Upper lobe of left lung (tissue), 6 donors: ENCODE measurements around the gene RBBP9. TPM values are rescaled to one million over a fixed set of nuclear protein-coding genes. Genes with fewer than 3 reads are reported as not detected.

ENCODE experiments used
- ATAC-seq, 2 donors: fragments of 200-7000 bp; cut with Tn5 transposase; one replicate each; pipeline ENCODE4 v1.9.1; 2022; ENCODE audit warnings: mild to moderate bottlenecking in 2 of 2, moderate library complexity in 2 of 2; ENCODE audit not compliant: low FRiP score in 2 of 2
- DNase-seq, 2 donors: peaks; one replicate each; pipeline ENCODE4 v3.0.0-alpha.2; 2019 to 2020
- H3K27ac ChIP-seq, 4 donors: fragments of 200-600 bp; sonication (generic); one replicate each; pipeline ENCODE4 v1.5.1; 2016 to 2019
- H3K27me3 ChIP-seq, 4 donors: fragments of 200-600 bp; sonication (generic); one replicate each; pipeline ENCODE4 v1.5.1; 2017 to 2019
- H3K36me3 ChIP-seq, 4 donors: fragments of 200-600 bp; sonication (generic); one replicate each; pipeline ENCODE4 v1.5.1; 2016 to 2019
- H3K4me1 ChIP-seq, 4 donors: fragments of 200-600 bp; sonication (generic); one replicate each; pipeline ENCODE4 v1.5.1; 2018 to 2019
- H3K4me3 ChIP-seq, 4 donors: fragments of 200-600 bp; sonication (generic); one replicate each; pipeline ENCODE4 v1.5.1; 2017 to 2019; ENCODE audit warnings: mild to moderate bottlenecking in 2 of 4, moderate library complexity in 1 of 4
- H3K9me3 ChIP-seq, 4 donors: fragments of 200-600 bp; sonication (generic); one replicate each; pipeline ENCODE4 v1.5.1; 2018 to 2019
- CTCF ChIP-seq, 6 experiments: fragments of 450-650 bp in 4 of 6; fragments of 200-600 bp in 2 of 6; sonication (generic) in 2 of 6; IDR thresholded peaks; one replicate each; pipeline ENCODE4 v1.5.1; 2016 to 2019; ENCODE audit warnings: antibody characterized with exemption in 6 of 6
- EP300 ChIP-seq, 4 donors: sonication (generic); formaldehyde crosslinking; IDR thresholded peaks; one replicate each; pipeline ENCODE4 v1.5.1; 2017; ENCODE audit warnings: antibody characterized with exemption in 4 of 4, control low read depth in 2 of 4
- POLR2A ChIP-seq, 4 donors: fragments of 450-650 bp; IDR thresholded peaks; one replicate each; pipeline ENCODE4 v1.5.1; 2016 to 2017; ENCODE audit warnings: antibody characterized with exemption in 4 of 4, mild to moderate bottlenecking in 2 of 4
- POLR2AphosphoS5 ChIP-seq, 2 donors: sonication (generic); formaldehyde crosslinking; IDR thresholded peaks; one replicate each; pipeline ENCODE4 v1.5.1; 2017; ENCODE audit warnings: antibody characterized with exemption in 2 of 2
- WGBS, 2 donors: methylation state at CpG; one replicate each; pipeline ENCODE4 v1.1.5; 2017 to 2018; 5-methylcytosine and 5-hydroxymethylcytosine counted together
- total RNA-seq, 6 donors: library from RNA; depleted of rRNA in 4 of 6; stranded (reverse); fragments of >200 nt in 4 of 6; gene quantifications; one replicate each; pipeline versions ENCODE4 v1.1.0 to v1.2.1, GENCODE V29; 2016 to 2021
- donor health status: DM: no; HTN: no; CAD: no; lungs with moderate emphysema.
- donor health status: DM: no; HTN: yes; CAD: no; lungs with severe emphysema.

The RBBP9 gene
- total RNA-seq: 10 to 100 TPM in 4 of 6 donors, 1 to 10 TPM in 2; 6.9 to 32.0 (median 15.0) TPM

DNA sequence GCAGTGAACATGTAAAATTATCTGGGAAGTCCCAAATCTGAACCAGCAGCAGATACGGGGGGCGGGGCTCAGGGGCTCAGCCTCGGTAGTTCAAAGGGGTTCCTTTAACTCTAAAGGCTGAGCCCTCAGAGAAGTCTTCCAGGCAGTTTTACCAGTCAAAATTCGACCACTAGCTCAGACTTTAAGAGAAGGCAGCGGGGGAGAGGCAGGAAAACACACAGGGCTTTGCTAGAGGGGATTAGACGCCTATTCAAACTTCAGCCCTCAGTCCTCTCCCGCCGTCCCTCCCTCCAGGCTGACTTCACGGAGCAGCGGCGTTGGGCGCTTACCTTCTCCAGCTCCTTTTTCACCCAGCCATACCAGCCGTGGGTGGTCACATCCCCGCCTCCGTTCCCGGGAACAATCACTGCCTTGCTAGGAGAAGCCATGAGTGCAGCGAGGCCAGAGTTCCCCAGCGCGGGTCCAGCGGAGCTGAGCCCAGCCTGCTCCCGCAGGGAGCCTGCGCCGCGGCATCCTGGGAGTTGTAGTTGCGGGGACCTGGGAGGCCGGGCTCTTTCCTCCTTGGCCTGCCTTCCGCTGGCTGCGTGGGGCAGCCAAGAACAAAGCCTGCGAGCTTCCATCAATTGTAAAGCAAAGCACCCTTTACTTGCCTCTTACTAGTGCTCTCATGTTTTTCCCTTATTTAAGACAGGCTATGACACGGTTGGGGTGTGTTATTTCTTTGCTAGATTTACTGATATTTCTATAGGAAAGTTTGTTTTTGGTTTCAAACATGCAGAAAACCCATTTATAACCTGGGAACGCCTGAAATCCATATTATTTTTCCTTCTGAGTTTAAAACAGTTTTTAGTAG, at the start of gene RBBP9:
Gene RBBP9 (minus strand): TSS at position 486 of the 853 bp plus-strand sequence. CDS start 58 bp downstream, at position 428.
- no peaks in the 10 kb centered on the region for H3K27me3 ChIP-seq
- WGBS, 2 donors: 3 to 5% methylated on average over 19 to 30 of the region's 31 CpGs
- H3K27ac ChIP-seq: peak within 1 kb of the TSS; percentile 51 to 80 (median 74)
- H3K9me3 ChIP-seq: no peaks in the 10 kb centered on the region
- peak within 1 kb of the TSS; percentile 67 to 89 (median 76) for H3K4me3 ChIP-seq
- H3K4me1 ChIP-seq: peaks cover 9 to 20% (median 12%) of the 10 kb centered on the region in 4 donors
- no peak for TF ChIP-seq EP300 (IDR thresholded peaks at IDR 0.05)
- TF ChIP-seq POLR2A (IDR thresholded peaks at IDR 0.05): peak in 1 of 4 donors; percentile 64
- no peak for TF ChIP-seq CTCF (IDR thresholded peaks at IDR 0.05)
- peak in 1 of 2 donors; percentile 57 for TF ChIP-seq POLR2AphosphoS5 (IDR thresholded peaks at IDR 0.05)
- DNase-seq (peak; percentile 91 to 95), ATAC-seq (peak; percentile 98 to 100)
- H3K36me3 ChIP-seq: peaks cover 0 to 7% (median 0%) of the 10 kb centered on the region in 4 donors

DNA sequence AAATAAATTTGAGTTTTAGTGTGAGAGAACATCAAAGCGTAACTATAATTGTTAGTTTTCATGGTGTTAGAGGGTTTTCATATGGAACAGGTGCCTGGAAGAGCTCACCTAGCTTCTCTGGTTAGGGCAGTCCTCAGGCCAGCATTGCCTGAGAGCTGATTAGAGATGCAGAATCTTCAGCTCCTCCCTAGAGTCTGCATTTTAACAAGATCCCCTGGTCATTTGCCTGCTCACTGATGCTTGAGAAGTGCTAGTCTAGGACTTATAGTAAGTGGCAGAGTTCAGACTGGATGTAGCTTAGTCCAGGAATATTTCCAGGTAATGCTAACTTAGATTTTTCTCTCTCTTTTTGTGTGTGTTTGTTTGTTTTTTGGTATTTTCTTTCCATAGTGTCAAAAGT, 48.5 kb upstream of the RBBP9 start:
- no peaks in the 10 kb centered on the region for H3K9me3 ChIP-seq
- H3K27me3 ChIP-seq: no peaks in the 10 kb centered on the region
- WGBS, 2 donors: 89 to 96% methylated on average over 1 of the region's 1 CpG
- ATAC-seq (no peak), DNase-seq (no peak)
- no peaks in the 10 kb centered on the region for H3K4me1 ChIP-seq
- H3K36me3 ChIP-seq: peaks cover 4 to 99% (median 74%) of the 10 kb centered on the region in 4 donors
- H3K4me3 ChIP-seq: no peak overlapping the region
- no peak overlapping the region for H3K27ac ChIP-seq
- TF ChIP-seq POLR2A (IDR thresholded peaks at IDR 0.05) (no peak), POLR2AphosphoS5 (IDR thresholded peaks at IDR 0.05) (no peak), CTCF (IDR thresholded peaks at IDR 0.05) (no peak)

- H3K27ac ChIP-seq: no peak overlapping the region
- no peak overlapping the region for H3K4me3 ChIP-seq
- ATAC-seq: no peak
- no peak for TF ChIP-seq EP300 (IDR thresholded peaks at IDR 0.05)
- TF ChIP-seq POLR2A (IDR thresholded peaks at IDR 0.05): no peak
- no peak for TF ChIP-seq CTCF (IDR thresholded peaks at IDR 0.05)
- no peak for TF ChIP-seq POLR2AphosphoS5 (IDR thresholded peaks at IDR 0.05)
- H3K4me1 ChIP-seq: no peaks in the 10 kb centered on the region
- no peaks in the 10 kb centered on the region for H3K9me3 ChIP-seq
- H3K27me3 ChIP-seq: no peaks in the 10 kb centered on the region
- H3K36me3 ChIP-seq: peaks cover 0 to 86% (median 73%) of the 10 kb centered on the region in 4 donors
- 91 to 93% methylated on average over 7 of the region's 7 CpGs for WGBS, 2 donors
- peak in 1 of 2 donors; percentile 26 for DNase-seq
Measured at GRCh38 chr20:18543932-18544331, 46.9 kb upstream of the RBBP9 start.

DNA sequence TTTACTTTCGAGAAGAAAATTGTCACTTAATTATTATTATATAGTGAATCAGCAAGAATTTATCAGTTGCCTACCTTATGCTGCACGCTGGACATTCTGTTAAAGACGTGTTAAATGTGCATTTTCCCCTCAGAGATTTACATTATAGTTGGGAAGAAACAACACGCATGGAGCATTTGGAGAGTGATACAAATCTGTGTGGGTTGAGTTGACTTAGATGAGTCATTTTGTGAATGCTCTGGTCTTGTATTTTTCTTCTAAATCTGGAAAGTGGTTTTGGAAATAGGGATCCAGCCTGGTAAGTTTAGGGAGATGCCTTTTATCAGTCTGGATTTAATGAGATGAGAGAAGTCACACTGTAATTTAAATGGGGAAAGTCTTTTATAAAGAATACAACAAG, 46.2 kb upstream of the RBBP9 start:
- WGBS, 2 donors: 97 to 98% methylated on average over 4 of the region's 4 CpGs
- no peak for TF ChIP-seq CTCF (IDR thresholded peaks at IDR 0.05)
- ATAC-seq: no peak

More for the DNA sequence above, 46.2 kb upstream of the RBBP9 start:
- H3K27ac ChIP-seq: no peak overlapping the region
- DNase-seq: no peak
- H3K36me3 ChIP-seq: peaks cover 0 to 86% (median 66%) of the 10 kb centered on the region in 4 donors
- no peaks in the 10 kb centered on the region for H3K4me1 ChIP-seq
- H3K4me3 ChIP-seq: no peak overlapping the region
- no peaks in the 10 kb centered on the region for H3K9me3 ChIP-seq
- H3K27me3 ChIP-seq: no peaks in the 10 kb centered on the region
